ENCODE results near the gene MRPL1. TPM values are rescaled to one million over a fixed set of nuclear protein-coding genes. Genes with fewer than 3 reads are reported as not detected.
A peak's percentile ranks its signal among the peaks of the same experiment; 100 is the strongest.
"Not testable (repeated sequence)": the region's sequence is repeated elsewhere in the genome, so short reads cannot be mapped to it uniquely, and the experiment has no call there.

MRPL1 gene
- total RNA-seq, 1 donor from 2014 or later = 72.7 TPM

DNA sequence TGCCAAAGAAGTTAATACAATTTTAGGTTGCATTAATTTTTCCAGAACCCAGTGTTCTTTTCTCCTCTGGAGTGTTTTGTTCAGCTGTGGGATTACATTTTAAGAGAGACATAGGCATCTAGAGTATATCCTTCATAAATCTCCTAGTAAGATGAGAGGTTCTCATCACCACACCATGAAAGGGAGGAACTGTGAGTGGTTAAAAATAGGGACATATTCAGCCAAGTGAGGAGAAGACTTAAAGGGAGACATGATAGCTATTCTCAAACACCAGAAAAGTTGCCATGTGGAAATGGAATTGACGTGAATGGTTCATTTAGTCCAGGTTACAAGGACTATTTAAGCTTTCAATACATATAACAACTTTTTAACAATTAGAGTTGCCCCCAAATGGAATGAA is 6.5 kb upstream of the MRPL1 start:
- no peaks in the 10 kb centered on the region for H3K9me3 Mint-ChIP-seq
- intact Hi-C loops (cut with micrococcal nuclease) = loop anchor here (10.0 kb wide), 2 partner anchors 231 to 781 kb away; partner anchors contain the start of gene CCNI
- H3K27ac Mint-ChIP-seq = peak overlapping the region; percentile 56
- no peak overlapping the region for H3K4me3 Mint-ChIP-seq
- no peaks in the 10 kb centered on the region for H3K36me3 Mint-ChIP-seq (ENCODE audit: low read depth)
- no peak for DNase-seq (ENCODE audit: low spot score)
- H3K4me1 Mint-ChIP-seq (ENCODE audit: low read depth) = peaks cover 68% of the 10 kb centered on the region
- H3K27me3 Mint-ChIP-seq (ENCODE audit: insufficient read depth) = no peaks in the 10 kb centered on the region

GRCh38 chr4:77859256-77859655 is 3.4 kb upstream of the MRPL1 start:
- no peak overlapping the region for H3K27ac Mint-ChIP-seq
- no peaks in the 10 kb centered on the region for H3K27me3 Mint-ChIP-seq (ENCODE audit: insufficient read depth)
- no peak overlapping the region for H3K4me3 Mint-ChIP-seq
- intact Hi-C loops (cut with micrococcal nuclease) = loop anchor here (10.0 kb wide), 2 partner anchors 234 to 784 kb away; partner anchors contain the start of gene CCNI
- H3K9me3 Mint-ChIP-seq = no peaks in the 10 kb centered on the region
- peaks cover 61% of the 10 kb centered on the region for H3K4me1 Mint-ChIP-seq (ENCODE audit: low read depth)
- DNase-seq (ENCODE audit: low spot score) = no peak
- peaks cover 1% of the 10 kb centered on the region for H3K36me3 Mint-ChIP-seq (ENCODE audit: low read depth)

- Mint-ChIP-seq H3K9me3 (no peaks in the 10 kb centered on the region), H3K27ac (peak overlapping the region; percentile 94), H3K4me3 (peak overlapping the region; percentile 90), H3K4me1 (ENCODE audit: low read depth) (peaks cover 58% of the 10 kb centered on the region), H3K27me3 (ENCODE audit: insufficient read depth) (no peaks in the 10 kb centered on the region), H3K36me3 (ENCODE audit: low read depth) (peaks cover 11% of the 10 kb centered on the region)
- DNase-seq (ENCODE audit: low spot score) = no peak
- intact Hi-C loops (cut with micrococcal nuclease) = loop anchor here (1.0 to 10.0 kb wide), 6 partner anchors 8 to 1804 kb away; partner anchors contain the start of genes CCNG2 and STBD1
These were observed 1.1 kb upstream of the MRPL1 start for GRCh38 chr4:77861495-77861894.

GRCh38 chr4:77863341-77863740 is 711 bp downstream of the MRPL1 start:
- intact Hi-C loops (cut with micrococcal nuclease) = loop anchor here (2.0 to 10.0 kb wide), 8 partner anchors 277 to 1806 kb away; partner anchors contain the start of genes CCNG2 and STBD1
- H3K4me3 Mint-ChIP-seq = peak overlapping the region; percentile 90
- not testable (repeated sequence) for H3K9me3 Mint-ChIP-seq; H3K27me3 Mint-ChIP-seq (ENCODE audit: insufficient read depth); DNase-seq (ENCODE audit: low spot score)
- H3K4me1 Mint-ChIP-seq (ENCODE audit: low read depth) = peaks cover 42% of the 10 kb centered on the region
- peaks cover 16% of the 10 kb centered on the region for H3K36me3 Mint-ChIP-seq (ENCODE audit: low read depth)
- peak overlapping the region; percentile 94 for H3K27ac Mint-ChIP-seq

GRCh38 chr4:77865259-77865658 is 2.6 kb downstream of the MRPL1 start:
- Mint-ChIP-seq H3K36me3 (ENCODE audit: low read depth) (peaks cover 23% of the 10 kb centered on the region), H3K4me1 (ENCODE audit: low read depth) (peaks cover 50% of the 10 kb centered on the region), H3K4me3 (no peak overlapping the region), H3K27me3 (ENCODE audit: insufficient read depth) (no peaks in the 10 kb centered on the region), H3K27ac (no peak overlapping the region), H3K9me3 (no peaks in the 10 kb centered on the region)
- intact Hi-C loops (cut with micrococcal nuclease) = loop anchor here (10.0 kb wide), 1 partner anchor 1560 kb away; the partner anchor contains the start of gene STBD1
- no peak for DNase-seq (ENCODE audit: low spot score)

- peaks cover 13% of the 10 kb centered on the region for H3K4me1 Mint-ChIP-seq (ENCODE audit: low read depth)
- H3K9me3 Mint-ChIP-seq = no peaks in the 10 kb centered on the region
- no peaks in the 10 kb centered on the region for H3K27me3 Mint-ChIP-seq (ENCODE audit: insufficient read depth)
- no peak for DNase-seq (ENCODE audit: low spot score)
- no peak overlapping the region for H3K4me3 Mint-ChIP-seq
- no peak overlapping the region for H3K27ac Mint-ChIP-seq
- intact Hi-C loops (cut with micrococcal nuclease) = no loop called here
- H3K36me3 Mint-ChIP-seq (ENCODE audit: low read depth) = peaks cover 31% of the 10 kb centered on the region
These were observed 10.3 kb downstream of the MRPL1 start for GRCh38 chr4:77872723-77873445.

DNA sequence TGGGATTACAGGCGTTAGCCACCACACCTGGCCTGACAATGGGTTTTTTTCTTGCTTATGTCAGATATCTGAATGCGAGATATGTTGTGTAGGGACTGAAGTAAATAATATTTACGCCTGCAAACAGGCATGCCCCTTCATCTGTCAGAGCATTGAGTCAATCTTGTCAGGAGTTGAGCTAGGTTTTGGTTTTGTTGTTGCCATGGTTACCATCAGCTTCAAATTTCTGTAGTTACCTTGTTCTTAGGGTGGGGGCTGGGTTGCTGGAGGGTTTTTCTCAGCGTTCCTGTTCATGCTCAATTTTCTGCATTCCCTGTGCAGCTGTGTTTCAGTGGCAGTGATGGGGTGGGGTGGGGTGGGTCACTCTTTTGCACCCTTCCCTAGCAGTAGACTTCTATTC is 14.5 kb downstream of the MRPL1 start:
- DNase-seq (ENCODE audit: low spot score) = no peak
- Mint-ChIP-seq H3K27ac (no peak overlapping the region), H3K27me3 (ENCODE audit: insufficient read depth) (no peaks in the 10 kb centered on the region), H3K4me1 (ENCODE audit: low read depth) (peaks cover 16% of the 10 kb centered on the region), H3K36me3 (ENCODE audit: low read depth) (peaks cover 40% of the 10 kb centered on the region), H3K9me3 (no peaks in the 10 kb centered on the region), H3K4me3 (no peak overlapping the region)
- intact Hi-C loops (cut with micrococcal nuclease) = no loop called here

GRCh38 chr4:77877771-77878565 is 15.3 kb downstream of the MRPL1 start:
- Mint-ChIP-seq H3K36me3 (ENCODE audit: low read depth) (peaks cover 40% of the 10 kb centered on the region), H3K4me3 (no peak overlapping the region), H3K9me3 (no peaks in the 10 kb centered on the region), H3K27ac (no peak overlapping the region), H3K4me1 (ENCODE audit: low read depth) (peaks cover 16% of the 10 kb centered on the region), H3K27me3 (ENCODE audit: insufficient read depth) (no peaks in the 10 kb centered on the region)
- intact Hi-C loops (cut with micrococcal nuclease) = no loop called here
- no peak for DNase-seq (ENCODE audit: low spot score)

DNA sequence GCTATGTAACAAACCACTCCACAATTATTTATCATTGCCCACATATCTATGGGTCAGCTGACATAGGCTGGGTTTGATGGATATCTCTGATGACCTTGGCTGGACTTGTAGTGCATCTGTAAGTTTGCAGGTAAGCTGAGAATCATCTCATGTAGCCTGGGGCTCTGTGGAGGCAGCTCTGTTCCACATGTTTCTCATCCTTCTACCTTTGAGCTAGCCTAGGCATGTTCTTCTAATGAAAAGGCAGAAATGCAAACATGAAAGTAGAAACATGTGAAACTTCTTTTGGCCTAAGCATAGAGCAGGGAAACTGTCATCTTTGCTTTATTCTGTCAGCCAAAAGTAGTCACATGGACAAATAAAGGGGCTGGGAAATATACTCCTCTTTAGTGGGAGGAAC is 18.2 kb downstream of the MRPL1 start:
- no peak for DNase-seq (ENCODE audit: low spot score)
- H3K4me3 Mint-ChIP-seq = no peak overlapping the region
- intact Hi-C loops (cut with micrococcal nuclease) = no loop called here
- no peaks in the 10 kb centered on the region for H3K27me3 Mint-ChIP-seq (ENCODE audit: insufficient read depth)
- no peaks in the 10 kb centered on the region for H3K9me3 Mint-ChIP-seq
- peaks cover 16% of the 10 kb centered on the region for H3K4me1 Mint-ChIP-seq (ENCODE audit: low read depth)
- peaks cover 35% of the 10 kb centered on the region for H3K36me3 Mint-ChIP-seq (ENCODE audit: low read depth)
- no peak overlapping the region for H3K27ac Mint-ChIP-seq

GRCh38 chr4:77881460-77882295 is 19.0 kb downstream of the MRPL1 start:
- H3K4me1 Mint-ChIP-seq (ENCODE audit: low read depth) = peaks cover 16% of the 10 kb centered on the region
- H3K4me3 Mint-ChIP-seq = no peak overlapping the region
- H3K9me3 Mint-ChIP-seq = no peaks in the 10 kb centered on the region
- no peak for DNase-seq (ENCODE audit: low spot score)
- peaks cover 38% of the 10 kb centered on the region for H3K36me3 Mint-ChIP-seq (ENCODE audit: low read depth)
- intact Hi-C loops (cut with micrococcal nuclease) = no loop called here
- H3K27ac Mint-ChIP-seq = peak overlapping the region; percentile 32
- no peaks in the 10 kb centered on the region for H3K27me3 Mint-ChIP-seq (ENCODE audit: insufficient read depth)

DNA sequence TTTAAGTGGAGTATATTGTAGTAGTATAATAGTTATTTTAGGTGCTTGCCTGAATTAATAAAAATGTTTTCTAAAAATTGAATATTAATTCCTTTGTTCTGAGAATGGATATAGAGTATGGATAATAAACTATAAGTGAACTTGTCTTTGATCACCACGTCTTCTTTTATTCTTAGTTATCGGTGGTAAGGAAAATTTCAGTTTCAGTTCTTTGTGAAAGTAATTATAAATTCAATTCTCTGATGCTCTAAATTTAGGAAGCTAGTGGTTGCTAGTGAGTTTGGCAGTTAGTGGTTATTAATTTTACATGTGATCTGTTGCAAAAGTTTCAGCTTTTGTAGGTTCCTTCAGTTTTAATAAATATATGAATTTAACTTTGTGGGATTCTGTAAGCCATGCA is 30.8 kb downstream of the MRPL1 start:
- DNase-seq (ENCODE audit: low spot score) = no peak
- Mint-ChIP-seq H3K9me3 (no peaks in the 10 kb centered on the region), H3K4me3 (no peak overlapping the region), H3K27ac (no peak overlapping the region), H3K36me3 (ENCODE audit: low read depth) (peaks cover 41% of the 10 kb centered on the region), H3K27me3 (ENCODE audit: insufficient read depth) (no peaks in the 10 kb centered on the region), H3K4me1 (ENCODE audit: low read depth) (peaks cover 18% of the 10 kb centered on the region)
- intact Hi-C loops (cut with micrococcal nuclease) = no loop called here

DNA sequence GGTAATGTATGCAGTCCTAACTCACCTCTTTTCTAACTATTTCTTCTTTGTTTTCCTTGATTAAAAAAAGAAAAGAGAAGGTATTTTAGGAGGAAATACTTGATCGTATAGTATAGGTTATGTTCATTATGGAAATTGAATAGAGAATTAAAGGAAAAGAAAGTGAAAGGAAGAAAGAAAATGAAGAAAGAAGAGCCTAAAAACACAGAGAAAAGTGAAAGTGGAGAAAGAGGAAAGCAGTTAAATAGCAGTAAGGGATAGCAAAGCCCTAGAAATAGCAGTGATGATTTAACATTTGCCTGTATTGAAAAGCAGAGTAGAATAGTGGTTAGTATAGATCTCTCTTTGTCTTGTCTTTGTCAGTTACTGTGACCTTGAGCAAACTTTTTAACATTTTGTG is 37.0 kb downstream of the MRPL1 start:
- intact Hi-C loops (cut with micrococcal nuclease) = no loop called here
- Mint-ChIP-seq H3K9me3 (no peaks in the 10 kb centered on the region), H3K4me1 (ENCODE audit: low read depth) (peaks cover 21% of the 10 kb centered on the region), H3K27me3 (ENCODE audit: insufficient read depth) (no peaks in the 10 kb centered on the region), H3K27ac (no peak overlapping the region), H3K4me3 (no peak overlapping the region), H3K36me3 (ENCODE audit: low read depth) (peaks cover 41% of the 10 kb centered on the region)
- DNase-seq (ENCODE audit: low spot score) = no peak

All from activated T-helper 1 cell treated with anti-CD3 and anti-CD28 coated beads, Interleukin-12 subunit alpha, Interleukin-12 subunit beta, Interleukin-2, Interleukin-4 antibody, amounts not matched to agents 30 ng/mL and 10 ng/mL and 1 ng/mL, durations not matched to agents 14 hours and 24 hours and 36 hours (primary cell).